GM18907 (cell line): ENCODE data around the gene RNF213.
"Not testable (repeated sequence)": the region's sequence is repeated elsewhere in the genome, so short reads cannot be mapped to it uniquely, and the experiment has no call there.

Experiments
- ATAC-seq: cut with Tn5 transposase; IDR thresholded peaks from one replicate; pipeline ENCODE4 v1.9.1; 2021; ENCODE audit warnings: mild to moderate bottlenecking, moderate library complexity; ENCODE audit not compliant: unreplicated experiment

The RNF213 gene

DNA sequence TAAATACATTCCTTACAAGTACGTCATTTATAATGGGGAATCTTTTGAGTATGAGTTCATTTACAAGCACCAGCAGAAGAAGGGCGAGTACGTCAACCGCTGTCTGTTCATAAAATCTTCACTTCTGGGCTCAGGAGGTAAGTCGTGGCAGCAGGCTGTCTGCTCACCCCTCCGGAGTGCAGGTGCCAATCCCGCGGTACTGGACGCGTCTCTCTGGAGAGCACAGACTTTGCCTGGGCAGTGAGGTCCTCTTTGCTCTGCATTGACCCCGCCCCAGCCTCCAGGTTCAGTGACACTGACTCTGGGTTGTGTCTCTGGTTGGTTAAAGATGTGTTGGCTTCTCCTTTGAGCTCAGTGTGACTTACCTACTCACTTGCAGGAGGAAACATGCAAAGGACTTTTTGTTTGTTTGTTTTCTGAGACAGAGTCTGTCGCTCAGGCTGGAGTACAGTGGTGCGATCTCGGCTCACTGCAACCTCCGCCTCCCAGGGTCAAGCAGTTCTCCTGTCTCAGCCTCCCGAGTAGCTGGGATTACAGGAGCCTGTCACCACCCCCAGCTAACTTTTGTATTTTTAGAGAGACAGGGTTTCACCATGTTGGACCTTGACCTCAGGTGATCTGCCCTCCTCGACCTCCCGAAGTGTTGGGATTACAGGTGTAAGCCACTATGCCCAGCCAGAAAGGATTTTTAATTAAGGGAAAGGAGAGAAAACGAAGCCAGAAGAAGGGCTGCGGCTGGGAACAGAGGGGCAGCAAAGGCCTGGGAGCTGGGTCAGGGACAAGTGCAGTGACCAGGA lies 31.2 kb downstream of the RNF213 start:
- ATAC-seq = no peak

DNA sequence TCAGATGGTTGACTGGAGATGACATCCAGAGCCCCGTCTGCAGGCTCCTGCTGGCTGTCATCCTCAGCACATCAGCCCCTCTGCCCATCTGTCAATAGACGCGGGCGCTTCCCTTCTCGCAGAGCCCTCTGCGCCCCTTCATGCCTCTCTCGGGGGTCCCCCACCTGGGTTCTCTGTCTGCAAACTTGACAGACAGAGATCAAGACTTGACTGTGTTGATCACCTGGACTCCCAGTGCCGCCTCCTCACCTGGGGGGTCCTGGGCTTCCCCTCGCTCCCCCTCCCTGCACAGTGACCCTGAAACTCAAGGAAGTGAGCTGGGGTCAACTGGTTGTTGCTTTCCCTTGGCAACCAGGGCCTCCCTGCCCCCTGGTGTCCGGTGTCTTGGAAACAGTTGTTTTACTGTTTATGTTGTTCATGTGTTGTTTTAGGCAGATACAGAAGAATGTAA lies 31.9 kb downstream of the RNF213 start:
- no peak for ATAC-seq

DNA sequence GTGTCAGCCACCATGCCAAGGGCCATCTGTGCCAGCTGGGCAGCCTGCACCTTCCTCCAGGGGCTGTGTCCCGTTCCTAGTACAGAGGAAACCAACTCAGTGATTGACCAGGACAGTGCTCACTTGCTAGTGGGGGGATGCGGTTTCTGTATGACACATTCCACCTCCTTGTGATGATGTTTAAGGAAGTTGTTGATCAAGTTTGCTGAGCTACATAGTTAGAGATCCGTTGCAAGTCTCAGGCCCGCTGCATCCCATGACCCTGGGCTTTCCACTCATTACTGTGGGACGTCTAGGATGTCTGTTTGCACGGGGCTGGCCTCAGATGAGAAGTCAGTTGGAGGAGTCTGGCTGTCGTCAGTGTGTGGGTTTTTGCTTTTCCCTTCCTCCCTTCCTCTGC lies 33.6 kb downstream of the RNF213 start:
- ATAC-seq = no peak

DNA sequence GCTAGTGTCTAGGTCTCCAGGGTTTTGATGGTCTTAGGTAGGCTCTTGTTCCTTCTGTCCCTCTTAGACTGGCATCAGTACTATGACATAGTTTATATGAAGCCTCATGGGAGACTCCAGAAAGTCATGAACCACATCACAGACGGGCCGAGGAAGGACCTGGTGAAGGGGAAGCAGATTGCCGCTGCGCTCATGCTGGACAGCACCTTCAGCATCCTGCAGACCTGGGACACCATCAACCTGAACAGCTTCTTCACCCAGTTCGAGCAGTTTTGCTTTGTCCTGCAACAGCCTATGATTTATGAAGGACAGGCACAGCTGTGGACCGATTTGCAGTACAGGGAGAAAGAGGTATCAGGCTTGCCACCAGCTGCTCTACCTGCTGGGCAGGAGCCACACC lies 34.0 kb downstream of the RNF213 start:
- no peak for ATAC-seq

DNA sequence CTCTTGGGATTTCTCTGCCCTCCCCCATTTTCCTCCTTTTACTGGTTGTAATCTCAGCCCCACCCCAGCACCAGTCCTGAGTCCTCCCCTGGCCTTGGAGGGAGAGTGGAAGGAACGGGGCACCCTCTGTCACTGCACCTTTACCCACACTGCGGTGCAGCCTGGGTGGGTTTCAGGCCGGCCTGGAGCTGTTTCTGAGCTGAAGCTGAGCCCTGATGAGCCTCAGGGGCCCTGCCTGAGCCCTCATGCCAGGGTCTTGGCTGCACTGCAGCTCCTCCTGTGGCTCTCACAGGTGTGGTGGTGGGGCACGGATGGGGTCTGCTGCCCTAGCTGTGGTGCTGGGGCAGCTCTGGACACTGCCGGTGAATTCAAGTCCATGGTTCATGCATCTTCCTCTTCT lies 34.5 kb downstream of the RNF213 start:
- no peak for ATAC-seq

DNA sequence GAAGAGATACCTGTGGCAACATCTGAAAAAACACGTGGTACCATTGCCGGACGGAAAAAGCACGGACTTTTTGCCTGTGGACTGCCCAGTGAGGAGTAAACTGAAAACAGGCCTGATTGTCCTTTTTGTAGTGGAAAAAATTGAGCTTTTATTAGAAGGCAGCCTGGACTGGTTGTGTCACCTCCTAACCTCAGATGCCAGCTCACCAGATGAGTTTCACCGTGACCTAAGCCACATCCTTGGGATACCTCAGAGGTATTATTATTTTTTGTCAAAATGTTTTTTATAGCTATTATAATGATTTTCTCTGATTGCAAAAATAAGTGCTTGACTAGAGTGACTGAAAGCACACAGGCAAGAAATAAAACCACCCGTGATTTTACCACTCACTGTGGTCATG lies 34.9 kb downstream of the RNF213 start:
- no peak for ATAC-seq

DNA sequence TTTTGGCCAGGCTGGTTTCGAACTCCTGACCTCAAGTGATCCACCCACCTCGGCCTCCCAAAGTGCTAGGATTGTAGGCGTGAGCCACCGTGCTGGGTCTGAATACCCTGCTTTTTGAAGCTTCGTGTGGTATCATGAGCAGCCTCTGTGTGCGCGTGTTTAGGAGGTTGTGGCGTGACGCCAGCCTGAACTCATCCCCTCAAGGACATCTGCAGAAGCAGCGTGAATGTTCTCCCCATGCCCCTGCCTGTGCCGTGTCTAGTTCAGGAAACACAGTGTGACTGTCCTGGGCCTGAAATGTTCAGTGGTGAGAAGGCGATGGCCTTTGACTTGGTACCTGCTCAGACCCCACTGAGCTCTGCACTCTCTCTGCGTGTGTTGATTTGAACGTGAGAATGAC lies 35.6 kb downstream of the RNF213 start:
- ATAC-seq = no peak

DNA sequence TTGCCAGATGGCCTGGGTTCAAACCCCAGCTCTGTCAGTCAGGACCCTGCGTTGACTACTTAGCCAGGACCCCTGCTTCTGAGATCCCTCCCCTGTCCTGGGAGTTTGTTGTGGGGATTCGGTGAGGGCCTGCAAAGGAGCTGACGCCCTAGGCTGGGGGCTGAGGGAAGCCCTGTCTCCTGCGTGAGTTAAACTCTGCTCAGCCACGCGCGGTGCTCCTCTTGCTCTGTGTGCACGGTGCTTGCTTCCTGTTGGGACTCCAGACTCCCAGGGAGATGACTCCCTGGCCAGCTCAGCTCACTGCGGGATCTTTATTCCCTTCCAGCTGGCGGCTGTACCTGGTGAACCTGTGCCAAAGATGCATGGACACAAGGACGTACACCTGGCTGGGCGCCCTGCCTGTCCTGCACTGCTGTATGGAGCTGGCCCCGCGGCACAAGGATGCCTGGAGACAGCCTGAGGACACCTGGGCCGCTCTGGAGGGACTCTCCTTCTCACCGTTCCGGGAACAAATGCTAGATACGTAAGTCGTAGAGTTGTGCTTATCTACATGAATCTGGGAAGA lies 37.4 kb downstream of the RNF213 start:
- no peak for ATAC-seq

DNA sequence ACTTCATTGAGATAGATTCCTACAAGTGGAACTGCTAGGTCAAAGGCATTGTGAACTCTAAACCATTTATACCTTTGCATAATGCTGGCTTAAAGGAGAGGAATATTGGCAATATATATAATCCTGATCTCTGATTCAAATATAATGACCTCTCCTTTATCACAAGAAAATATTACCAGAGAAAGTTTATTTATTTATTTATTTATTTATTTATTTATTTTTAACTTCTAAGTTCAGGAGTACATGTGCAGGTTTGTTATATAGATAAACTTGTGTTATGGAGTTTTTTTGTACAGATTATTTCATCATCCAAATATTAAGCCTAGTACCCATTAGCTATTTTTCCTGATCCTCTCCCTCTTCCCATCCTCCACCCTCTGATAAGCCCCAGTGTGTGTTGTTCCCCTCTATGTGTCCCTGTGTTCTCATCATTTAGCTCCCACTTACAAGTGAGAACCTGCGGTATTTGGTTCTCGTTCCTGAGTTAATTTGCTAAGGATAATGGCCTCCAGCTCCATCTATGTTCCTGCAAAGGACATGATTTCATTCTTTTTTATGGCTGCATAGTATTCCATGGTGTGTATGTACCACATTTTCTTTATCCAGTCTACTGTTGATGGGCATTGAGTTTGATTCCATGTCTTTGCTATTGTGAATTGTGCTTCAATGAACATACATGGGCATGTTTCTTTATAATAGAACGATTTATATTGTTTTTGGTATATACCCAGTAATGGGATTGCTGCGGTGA lies 38.9 kb downstream of the RNF213 start:
- not testable (repeated sequence) for ATAC-seq

DNA sequence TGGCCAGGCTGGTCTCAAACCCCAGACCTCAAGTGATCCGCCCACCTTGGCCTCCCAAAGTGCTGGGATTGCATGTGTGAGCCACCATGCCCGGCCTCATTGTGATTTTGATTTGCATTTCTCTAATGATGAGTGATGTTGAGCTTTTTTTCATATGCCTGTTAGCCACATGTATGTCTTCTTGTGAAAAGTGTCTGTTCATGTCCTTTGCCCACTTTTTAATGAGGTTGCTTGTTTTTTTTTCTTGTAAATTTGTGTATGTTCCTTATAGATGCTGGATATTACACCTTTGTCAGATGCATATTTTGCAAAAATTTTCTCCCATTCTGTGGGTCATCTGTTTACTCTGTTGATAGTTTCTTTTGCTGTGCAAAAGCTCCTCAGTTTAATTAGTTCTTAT lies 40.1 kb downstream of the RNF213 start:
- not testable (repeated sequence) for ATAC-seq

DNA sequence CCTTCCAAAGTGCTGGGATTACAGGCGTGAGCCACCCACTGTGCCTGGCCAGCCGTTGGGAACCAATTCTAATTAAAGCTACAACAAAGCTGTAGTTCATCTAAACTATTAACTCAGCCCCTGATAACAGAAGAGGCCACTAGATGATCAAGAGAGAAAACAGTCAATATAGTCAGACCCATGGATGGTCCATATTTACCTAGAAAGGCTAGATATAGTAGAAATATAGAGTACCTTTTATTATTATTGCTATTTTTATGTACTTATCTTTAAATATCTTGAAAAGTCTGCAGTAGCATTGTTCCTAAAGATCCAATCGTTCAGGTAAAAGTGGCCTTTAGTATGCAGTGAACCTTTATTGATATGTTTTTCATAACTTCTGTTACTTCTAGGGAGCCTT lies 43.2 kb downstream of the RNF213 start:
- ATAC-seq = no peak

DNA sequence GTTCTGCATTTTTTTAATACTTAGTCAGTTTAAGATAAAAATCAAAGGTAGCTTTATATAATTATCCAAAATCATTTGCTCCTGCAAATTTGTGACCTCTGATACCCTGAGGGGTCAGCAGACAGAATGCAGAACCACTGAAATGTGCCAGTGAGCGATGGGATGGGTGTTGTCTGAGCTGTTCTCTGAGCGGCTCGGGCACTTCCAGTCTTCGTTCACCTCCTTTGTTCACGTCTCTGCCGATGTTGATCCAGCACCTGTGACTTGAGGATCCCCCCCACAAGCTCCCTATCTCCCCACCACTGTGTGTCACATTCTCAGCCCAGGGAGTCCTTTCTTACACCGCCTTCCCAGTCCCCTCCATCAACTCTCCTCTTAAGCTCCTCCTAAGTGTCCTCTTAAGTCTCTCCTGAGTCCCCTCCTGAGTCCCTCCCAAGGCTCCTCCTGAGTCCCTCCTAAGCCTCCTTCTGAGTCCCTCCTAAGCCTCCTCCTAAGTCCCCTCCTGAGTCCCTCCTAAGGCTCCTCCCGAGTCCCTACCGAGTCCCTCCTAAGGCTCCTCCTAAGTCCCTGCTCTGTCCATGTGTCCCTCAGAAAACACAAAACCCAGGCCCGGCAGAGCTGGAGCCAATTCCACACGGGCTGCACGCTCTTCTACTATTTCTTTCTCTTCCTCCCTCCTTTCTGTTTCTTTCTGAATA lies 47.5 kb downstream of the RNF213 start:
- ATAC-seq = no peak

DNA sequence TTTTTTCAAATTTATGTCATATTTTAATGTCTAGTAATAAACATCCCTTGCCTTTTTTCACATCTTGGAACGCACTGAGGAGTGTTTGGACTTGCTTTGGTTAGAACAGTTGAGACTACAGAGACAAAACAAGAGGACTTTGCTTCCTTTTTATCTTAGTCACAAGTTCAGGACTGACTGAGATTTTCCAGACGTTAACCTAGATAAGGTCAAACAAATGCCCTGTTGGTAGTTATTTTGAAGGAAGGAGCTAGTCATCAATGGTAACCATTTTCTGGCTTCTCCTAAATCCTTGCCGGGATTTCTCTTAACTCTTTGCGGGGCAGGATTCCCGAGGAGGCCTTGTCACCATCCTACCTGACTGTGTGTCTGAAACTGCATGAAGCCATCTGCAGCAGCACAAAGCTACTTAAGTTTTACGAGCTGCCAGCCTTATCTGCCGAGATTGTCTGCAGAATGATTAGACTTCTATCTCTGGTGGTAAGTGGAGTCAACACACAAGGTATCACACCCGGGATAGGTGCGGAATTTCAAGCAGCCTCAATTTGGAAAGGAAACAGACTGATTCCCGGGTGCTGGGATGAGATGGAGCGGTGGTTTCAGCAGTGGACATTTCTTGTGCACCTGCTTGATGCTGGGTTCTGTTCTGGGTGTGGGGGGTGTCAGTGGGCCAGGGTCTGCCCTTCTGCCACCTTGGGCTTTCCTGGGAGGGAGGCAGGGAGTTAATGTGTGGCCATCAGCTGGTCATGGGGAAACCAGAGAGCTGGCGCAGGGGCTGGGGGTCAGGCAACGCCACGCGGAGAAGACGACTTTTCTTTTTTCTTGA lies 48.3 kb downstream of the RNF213 start:
- ATAC-seq = no peak

DNA sequence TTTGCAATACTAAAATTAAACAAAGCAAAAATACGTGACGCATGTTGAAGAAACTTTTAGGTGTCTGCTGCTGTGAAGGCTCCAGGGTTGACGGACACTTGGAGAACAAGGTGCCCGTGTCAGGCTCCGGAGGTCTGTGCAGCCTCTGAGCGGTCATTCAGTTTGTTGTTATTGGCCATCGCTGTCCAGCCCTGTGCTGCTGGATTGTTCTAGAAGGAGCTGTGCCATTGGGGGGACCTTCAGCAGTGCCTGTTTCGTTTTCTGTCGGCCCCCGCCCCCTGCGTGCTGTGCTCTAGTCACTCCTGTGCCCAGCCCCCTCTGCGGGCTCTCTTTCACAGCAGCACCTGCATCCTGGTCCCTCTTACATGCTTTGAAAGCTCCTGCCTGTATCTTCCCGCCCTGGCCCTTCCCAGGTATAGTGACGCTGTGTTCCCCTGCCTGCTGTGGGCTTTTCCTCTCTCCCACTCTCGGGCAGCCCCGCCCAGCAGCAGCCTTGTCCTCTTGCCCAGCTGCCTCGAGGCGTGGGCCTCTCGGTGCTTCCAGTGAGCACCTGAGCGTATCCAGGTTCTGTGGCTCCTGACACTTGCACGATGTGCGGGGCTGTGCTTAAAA lies 50.7 kb downstream of the RNF213 start:
- ATAC-seq = no peak

DNA sequence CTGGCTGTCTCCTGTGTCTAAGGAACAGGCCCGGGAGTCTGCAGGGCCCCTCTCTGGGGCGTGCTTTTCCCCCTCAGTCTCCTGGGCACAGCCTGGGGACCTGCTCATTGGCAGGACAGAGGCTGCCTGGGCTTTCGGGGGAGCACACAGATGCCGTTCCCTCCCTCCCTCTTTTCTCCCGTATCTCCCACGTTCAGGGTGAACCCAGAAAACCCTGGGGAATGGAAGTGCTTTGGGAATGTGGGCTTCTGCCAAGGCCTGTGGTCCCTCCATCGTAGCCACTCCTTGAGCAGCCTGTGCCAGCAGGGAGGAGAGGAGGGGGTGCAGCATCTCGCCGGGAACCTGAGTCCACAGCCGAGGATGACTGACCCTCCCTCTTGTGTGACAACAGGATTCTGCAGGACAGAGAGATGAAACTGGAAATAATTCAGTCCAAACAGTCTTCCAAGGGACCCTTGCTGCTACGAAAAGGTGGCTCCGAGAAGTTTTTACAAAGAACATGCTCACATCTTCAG lies 52.0 kb downstream of the RNF213 start:
- no peak for ATAC-seq

DNA sequence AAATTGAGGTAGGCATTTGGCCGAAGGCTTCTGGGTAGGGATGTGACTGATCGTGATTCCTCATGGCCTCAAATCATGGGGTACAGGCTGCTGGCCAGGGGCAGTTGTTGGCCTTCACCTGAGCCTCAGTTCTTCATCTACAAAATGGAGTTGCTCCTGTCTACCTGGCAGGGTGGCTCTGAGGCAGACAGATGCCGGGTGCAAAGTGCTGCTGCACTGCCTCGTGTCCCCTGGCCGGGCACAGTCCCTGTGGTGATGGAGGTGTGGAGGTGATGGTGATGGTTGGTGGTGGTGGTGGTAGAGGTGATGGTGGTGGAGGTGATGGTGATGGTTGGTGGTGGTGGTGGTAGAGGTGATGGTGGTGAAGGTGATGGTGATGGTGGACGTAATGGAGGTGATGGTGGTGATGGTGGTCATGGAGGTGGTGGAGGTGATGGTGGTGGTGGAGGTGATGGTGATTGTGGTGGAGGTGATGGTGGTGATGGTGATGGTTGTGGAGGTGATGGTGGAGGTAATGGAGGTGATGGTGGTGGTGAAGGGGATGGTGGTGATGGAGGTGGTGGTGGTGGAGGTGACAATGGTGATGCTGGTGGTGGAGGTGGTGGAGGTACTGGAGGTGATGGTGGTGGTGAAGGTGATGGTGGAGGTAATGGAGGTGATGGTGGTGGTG lies 52.6 kb downstream of the RNF213 start:
- ATAC-seq = no peak

DNA sequence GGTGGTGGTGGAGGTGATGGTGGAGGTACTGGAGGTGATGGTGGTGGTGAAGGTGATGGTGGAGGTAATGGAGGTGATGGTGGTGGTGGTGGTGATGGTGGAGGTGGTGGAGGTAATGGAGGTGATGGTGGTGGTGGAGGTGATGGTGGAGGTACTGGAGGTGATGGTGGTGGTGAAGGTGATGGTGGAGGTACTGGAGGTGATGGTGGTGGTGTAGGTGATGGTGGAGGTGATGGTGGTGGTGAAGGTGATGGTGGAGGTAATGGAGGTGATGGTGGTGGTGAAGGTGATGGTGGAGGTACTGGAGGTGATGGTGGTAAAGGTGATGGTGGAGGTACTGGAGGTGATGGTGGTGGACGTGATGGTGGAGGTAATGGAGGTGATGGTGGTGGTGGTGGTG lies 53.3 kb downstream of the RNF213 start:
- not testable (repeated sequence) for ATAC-seq

DNA sequence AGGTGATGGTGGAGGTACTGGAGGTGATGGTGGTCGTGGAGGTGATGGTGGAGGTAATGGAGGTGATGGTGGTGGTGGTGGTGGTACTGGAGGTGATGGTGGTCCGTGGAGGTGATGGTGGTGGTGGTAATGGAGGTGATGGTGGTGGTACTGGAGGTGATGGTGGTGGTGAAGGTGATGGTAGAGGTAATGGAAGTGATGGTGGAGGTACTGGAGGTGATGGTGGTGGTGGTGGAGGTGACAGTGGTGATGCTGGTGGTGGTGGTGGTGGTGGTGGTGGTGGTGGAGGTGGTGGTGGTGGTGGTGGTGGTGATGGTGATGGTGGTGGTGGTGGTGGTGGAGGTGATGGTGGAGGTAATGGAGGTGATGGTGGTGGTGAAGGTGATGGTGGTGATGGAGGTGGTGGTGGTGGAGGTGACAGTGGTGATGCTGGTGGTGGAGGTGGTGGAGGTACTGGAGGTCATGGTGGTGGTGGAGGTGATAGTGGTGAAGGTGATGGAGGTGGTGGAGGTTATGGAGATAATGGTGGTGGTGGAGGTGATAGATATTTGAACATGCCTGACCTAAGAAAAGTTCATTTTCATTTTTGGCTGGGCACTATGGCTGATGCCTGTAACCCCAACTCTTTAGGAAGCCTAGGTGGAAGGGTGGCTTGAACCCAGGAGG lies 55.0 kb downstream of the RNF213 start:
- ATAC-seq = no peak

DNA sequence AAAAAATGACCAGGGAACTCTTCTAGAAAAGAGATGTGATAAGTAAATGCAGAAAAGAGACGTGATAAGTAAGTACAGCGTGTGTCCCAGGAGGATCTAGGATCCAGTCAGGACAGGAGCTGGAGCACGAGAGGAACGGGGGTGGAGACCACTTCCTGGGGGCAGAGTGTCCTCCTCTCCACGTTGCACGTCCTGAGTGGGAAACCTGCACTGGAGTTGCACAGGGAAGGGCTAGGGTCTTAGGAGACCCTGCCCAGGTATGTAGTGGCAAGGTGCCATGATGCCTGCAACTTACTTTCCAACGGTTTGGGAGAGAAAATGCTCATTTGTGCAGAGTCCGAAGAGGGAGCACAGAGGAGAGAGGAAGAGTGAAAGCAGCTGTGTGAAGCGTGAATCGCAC lies 55.8 kb downstream of the RNF213 start:
- ATAC-seq = no peak
